NCI-H1105 treated with DMSO at 0.1 percent for 48 hours (cell line): ENCODE measurements around the gene CBLB.
"Not testable (repeated sequence)": the region's sequence is repeated elsewhere in the genome, so short reads cannot be mapped to it uniquely, and the experiment has no call there.

Source experiments
- DNase-seq: peaks from one replicate; lab custom pipeline; 2025; lab: John Stamatoyannopoulos, UW

The CBLB gene

GRCh38 chr3:105786990-105787389, 81.8 kb downstream of the CBLB start:
- DNase-seq: no peak

- DNase-seq: no peak
Observed at GRCh38 chr3:105786241-105786640, 82.6 kb downstream of the CBLB start.

DNA sequence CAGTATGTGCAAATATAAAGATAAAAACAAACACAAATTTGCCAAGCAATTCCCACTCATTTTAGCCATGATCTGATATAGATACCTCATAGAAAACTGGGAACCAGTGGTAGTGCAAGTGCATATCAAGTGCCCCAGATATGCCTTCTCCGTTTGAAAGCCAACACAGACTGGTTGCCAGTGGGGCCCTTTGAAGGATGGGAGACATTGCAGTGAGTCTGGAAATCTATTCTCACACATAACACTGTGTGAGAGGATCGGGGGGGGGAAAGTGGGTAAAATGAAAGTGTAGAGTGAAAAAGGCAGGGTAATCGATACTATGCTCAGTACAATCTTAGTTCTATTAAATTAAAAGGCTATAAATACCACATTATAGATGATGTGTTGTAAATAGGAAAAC, 83.0 kb downstream of the CBLB start:
- DNase-seq: no peak

GRCh38 chr3:105783631-105784030, 85.2 kb downstream of the CBLB start:
- DNase-seq: no peak

DNA sequence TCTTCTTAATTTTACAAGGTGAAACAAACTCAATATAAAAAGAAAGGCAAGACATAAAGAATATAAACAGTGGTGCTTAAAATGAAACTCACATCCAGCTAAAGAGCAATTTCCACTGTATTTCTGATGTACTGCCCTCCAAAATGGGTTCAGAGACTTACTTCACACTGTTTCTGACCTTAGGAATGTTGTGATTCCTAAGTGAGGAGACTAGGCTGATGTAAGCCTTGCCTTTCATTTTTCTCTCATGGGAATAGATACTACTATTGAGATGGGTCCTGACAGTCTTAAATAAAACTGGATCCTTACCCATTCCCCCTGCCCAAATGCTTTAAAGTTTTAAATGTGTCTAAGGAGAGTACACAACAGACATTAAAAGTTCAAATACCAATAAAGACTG, 86.9 kb downstream of the CBLB start:
- DNase-seq: no peak

DNA sequence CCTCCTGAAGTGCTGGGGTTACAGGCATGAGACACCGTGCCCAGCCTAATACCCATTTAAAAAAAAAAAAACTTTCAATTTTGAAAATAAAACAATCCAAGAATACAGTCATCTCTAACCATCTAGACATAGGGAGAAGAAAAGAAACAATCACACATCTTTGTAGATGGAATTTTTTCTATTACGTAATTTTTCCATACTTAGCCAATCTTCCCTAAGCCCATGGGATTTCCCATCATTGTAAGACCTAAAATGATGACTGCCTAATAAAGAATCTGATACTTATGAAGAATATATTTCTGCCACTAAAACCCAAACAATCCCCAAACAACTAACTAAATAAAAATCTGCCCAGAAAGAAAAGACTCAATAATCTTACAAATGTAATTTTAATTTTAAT, 88.7 kb downstream of the CBLB start:
- no peak for DNase-seq

DNA sequence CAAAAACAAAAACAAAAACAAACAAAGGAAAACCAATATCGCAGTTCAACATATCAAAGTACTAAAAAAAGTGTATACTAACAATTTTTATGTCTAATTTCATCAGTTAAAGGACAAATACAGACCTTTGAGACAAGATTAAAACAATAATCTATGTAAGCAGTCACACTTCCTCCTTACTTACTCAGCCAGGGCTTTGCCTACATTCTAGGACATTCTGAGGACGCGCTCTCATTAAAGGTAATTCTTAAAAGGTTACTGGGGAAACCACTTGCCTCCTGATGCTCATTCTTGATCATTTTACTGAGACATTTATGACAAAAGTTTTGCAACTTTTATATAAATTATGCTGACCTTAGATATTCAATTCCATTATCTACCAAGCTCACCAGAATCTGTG, 93.4 kb downstream of the CBLB start:
- DNase-seq: no peak

DNA sequence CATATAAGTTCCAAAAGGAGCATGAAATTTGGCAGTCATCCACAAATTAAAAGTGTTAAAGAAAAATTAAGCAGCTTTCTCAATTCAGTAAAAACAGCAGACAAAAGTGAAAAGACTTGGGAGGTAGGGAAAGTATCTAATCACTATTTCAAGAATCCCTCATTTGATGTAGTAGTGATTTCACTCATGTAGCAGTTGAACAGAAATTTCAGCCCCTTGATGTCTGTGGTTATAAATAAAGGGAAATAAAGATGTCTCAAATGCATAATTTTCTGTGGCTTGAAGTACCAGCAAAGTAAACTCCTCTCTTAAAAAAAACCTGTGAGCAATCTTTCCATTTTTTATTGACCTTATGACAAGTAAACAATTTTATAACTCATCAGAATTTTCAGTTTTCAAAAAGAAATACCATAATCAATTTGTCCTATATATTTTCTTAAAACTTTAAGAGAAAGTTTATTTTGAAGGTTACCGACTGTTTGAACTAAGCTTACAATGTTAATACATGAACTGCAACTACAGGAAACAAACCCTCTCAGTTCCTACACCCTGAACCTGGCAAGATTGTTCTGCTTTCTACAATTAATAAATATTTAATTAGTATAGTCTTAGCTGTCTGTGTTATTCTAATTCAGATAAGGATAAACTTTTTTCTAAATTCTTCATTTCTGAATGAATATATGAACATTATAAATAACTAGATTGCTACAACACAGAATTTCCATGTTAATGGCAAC, 94.2 kb downstream of the CBLB start:
- no peak for DNase-seq

DNA sequence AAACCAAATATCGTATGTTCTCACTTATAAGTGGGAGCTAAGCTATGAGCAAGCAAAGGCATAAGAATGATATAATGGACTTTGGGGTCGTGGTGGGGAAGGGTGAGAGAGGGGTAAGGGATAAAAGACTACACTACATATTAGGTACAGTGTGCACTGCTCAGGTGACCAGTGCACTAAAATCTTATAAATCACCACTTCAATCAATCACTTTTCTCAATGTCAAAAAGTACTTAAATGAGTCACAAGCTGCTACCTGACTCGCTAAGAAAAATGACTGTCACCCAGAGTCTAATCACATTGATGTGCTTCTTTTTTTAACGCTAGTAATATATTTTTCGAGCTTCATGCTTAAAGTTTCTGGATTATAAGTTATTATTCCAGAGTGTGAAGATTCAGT, 95.5 kb downstream of the CBLB start:
- DNase-seq: no peak

- no peak for DNase-seq
Observed at GRCh38 chr3:105772635-105773034, 96.2 kb downstream of the CBLB start.

DNA sequence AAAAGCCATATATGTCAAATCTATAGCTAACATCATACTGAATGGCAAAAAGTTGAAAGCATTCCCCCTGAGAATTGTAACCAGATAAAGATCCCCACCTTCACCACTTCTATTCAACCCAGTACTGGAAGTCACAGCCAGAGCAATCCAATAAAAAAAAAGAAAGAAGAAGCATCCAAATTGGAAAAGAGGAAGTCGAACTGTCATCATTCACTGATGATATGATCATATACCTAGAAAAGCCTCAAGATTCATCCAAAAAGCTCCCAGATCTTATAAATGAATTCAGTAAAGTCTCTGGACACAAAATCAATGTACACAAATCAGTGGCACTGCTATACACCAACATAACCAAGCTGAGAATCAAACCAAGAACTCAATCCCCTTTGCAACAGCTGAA, 97.4 kb downstream of the CBLB start:
- DNase-seq: no peak

GRCh38 chr3:105770410-105770809, 98.4 kb downstream of the CBLB start:
- DNase-seq: no peak

DNA sequence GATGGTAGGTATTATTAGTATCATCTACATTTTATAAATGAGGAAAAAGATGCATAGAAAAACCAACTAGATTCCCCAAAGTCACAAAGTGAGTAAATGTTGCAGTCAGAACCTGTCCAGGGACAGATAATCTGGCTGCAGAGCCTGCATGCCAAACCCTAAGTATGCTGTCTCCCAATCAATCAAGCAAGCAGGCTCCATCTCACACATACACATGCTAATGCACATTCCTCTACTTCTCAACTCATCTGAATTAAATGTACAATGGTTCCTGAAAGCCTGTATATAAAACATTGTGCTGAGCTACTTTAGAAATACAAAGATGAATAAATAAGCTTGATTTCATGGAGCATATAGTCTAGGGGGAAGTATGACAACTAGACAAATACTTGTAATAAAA, 101.0 kb downstream of the CBLB start:
- no peak for DNase-seq

DNA sequence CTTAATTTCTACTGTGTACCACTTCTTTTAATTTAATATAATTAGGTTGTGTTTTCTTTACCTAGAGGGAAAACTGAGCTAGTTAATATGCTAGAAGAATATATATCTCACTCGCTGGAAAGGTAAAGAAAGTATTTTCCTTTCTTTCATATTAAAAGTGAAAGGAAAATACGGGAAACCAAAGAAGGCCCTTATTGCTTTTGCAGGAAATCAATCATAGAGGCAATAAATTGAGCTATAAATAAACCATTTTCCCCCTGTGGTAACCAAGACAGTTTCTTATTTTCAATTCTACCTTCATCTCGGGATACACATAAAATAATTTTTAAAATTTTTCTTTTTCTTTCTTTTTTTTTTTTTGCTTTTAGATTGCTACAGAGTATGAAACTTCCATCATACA, 101.6 kb downstream of the CBLB start:
- DNase-seq: no peak

- no peak for DNase-seq
Observed at GRCh38 chr3:105765308-105765639, 103.5 kb downstream of the CBLB start.

DNA sequence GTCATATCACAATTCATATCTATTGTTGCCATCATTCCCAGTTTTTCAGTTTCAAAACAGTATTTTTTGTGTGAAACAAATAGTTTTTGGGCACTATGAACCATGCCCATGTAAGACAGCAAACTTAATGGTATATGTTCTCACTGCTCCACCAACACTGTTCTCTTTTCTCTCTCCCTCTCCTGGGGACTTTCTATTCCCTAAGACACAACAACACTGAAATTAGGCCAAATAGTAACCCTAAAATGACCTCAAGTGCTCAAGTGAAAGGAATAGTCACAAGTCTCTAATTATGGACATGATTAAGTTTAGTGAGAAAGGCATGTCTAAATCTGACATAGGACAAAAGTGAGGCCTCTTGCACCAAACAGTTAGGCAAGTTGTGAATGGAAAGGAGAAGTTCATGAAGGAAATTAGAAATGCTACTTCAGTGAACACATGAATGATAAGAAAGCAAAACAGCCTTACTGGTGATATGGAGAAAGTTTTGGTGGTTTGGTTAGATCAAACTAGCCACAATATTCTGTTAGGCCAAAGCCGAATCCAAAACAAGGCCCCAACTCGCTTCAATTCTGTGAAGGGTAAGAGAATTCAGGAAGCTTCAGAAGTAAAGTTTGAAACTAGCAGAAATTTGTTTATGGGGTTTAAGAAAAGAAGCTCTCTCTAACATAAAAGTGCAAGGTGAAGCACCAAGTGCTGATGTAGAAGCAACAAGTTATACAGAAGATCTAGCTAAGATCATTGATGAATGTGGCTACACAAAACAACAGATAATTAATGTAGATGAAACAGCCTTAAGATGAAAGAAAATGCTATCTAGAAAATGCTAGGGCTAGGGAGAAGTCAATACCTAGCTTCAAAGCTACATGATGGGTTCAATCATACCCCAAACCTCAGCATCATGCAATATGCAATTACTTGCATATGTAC, 104.2 kb downstream of the CBLB start:
- no peak for DNase-seq

GRCh38 chr3:105763659-105764036, 105.2 kb downstream of the CBLB start:
- DNase-seq: no peak

- no peak for DNase-seq
Observed at GRCh38 chr3:105762749-105763658, 105.8 kb downstream of the CBLB start.

- DNase-seq: not testable (repeated sequence)
Observed at GRCh38 chr3:105762214-105762613, 106.6 kb downstream of the CBLB start.

GRCh38 chr3:105759442-105760078, 109.3 kb downstream of the CBLB start:
- no peak for DNase-seq

DNA sequence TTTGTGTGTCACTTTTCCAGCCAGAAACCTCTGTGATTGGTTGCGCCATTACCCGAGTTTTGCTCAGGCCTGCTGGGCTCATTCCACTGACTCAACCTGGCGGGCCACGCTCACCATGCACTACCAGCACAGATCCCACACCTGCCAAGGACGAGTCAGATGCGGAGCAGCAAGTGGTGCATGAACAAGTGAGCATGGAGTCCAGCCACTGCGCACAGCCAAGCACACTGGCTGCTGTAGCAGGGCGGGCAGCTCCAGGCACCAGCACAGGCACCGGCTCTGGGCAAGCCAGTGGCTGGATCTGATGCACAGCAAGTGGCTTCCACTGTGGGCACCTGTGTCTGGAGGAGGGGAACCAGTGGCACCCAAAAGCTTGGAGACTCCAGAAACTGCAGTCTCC, 110.4 kb downstream of the CBLB start:
- DNase-seq: no peak
